SIG-M5 treated with dmso at 0.1 percent for 504 hours (cell line): ENCODE results near the gene OR6S1.
"Not testable (repeated sequence)": the region's sequence is repeated elsewhere in the genome, so short reads cannot be mapped to it uniquely, and the experiment has no call there.

Source experiments
- DNase-seq: peaks from one replicate; lab custom pipeline; 2025; ENCODE audit not compliant: unreplicated experiment; lab: John Stamatoyannopoulos, UW

Gene OR6S1

DNA sequence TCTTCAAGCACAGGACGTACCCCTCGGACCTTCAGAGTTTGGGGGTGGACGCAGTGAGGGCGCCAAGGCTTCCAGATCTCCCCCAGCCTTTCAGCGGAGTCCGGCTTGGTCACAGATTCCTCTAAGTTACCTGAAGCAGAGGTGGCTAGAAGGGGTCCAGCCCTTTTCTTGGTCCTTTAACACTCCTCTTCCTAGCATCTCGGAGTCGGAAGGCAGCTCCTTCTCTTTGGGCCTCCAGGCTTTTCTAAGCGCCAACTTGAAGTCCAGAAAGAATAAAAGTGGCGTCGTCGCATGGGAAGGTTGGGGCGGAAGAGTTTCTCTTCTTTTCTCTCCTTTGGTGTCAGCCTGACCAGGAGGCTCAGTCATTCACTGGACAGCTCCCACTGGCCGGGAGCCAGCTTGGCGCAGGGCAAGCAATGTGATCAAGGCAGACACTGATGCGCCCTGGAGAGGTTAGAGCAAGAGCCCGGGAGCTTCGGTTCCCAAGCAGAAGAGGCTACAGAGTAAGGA lies 9.6 kb downstream of the OR6S1 start:
- DNase-seq, result no peak

DNA sequence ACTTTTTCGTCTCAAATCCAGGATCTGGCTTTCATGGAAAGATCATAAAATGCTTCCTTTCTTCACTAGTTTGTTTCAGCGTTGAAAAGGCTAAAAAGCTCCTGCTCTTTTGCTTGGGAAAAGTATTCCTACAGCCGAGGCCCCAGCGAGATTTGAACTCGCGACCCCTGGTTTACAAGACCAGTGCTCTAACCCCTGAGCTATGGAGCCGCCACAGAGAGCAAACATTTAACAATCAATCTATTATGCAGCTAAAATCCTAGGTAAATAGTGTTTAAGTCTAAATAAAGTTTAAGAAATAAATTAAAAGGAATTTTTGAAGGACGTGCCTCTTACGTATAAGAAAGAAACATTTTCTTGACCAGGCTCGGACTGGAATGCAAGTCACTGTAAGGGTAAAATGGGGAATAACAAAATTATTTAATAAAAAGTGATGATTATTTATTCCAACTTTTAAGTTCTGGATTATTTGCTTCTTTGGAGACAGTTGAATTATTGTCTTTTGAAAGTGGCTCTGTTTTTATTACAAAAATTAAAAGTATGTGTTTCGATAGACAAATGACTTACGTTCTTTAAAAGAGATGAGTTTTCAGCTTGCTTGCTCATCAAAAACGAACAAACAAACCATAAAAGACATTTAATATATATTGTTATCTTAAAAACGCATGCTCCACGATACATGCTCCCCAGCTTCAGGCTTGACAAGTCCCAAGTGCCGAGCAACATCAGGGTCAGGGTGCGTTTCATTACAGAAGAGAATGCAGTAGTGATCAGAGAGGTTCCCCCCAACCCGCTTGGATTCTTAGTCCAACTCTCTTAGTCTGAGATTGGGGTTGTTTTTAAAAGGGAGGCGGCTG lies 10.2 kb downstream of the OR6S1 start:
- peak; percentile 37 for DNase-seq

DNA sequence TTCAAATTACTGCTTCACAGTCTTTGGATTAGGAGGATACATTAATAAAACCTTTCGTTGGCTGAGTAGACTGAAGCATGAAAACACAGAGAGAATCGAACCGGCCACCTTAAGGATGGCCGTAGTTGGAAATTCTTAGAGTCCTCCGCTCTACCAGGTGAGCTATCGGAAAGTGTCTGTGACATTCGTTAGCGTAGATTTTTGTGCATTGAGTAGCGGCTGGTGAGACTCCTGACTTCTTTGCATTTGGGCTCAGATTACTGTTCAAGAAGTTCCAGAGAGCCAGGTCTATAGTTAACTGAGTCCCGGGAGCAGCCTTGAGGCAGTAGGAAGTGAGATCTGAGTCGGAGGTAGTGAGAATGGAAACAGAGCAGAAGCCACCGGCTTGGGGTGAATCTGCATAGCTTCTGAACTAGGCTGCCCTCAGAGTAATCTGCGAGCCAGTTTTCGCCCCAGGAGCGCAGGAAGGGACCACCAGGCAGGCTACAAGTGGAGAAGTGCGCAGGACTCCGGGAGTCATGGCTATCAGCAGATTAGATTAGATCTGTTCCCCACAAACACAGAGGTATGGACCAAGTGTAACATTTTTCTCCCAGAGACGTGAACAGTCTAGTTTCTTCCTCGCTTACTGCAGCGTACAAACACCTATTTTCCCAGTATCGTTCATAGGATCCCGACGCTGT lies 11.0 kb downstream of the OR6S1 start:
- DNase-seq, result peak; percentile 53

DNA sequence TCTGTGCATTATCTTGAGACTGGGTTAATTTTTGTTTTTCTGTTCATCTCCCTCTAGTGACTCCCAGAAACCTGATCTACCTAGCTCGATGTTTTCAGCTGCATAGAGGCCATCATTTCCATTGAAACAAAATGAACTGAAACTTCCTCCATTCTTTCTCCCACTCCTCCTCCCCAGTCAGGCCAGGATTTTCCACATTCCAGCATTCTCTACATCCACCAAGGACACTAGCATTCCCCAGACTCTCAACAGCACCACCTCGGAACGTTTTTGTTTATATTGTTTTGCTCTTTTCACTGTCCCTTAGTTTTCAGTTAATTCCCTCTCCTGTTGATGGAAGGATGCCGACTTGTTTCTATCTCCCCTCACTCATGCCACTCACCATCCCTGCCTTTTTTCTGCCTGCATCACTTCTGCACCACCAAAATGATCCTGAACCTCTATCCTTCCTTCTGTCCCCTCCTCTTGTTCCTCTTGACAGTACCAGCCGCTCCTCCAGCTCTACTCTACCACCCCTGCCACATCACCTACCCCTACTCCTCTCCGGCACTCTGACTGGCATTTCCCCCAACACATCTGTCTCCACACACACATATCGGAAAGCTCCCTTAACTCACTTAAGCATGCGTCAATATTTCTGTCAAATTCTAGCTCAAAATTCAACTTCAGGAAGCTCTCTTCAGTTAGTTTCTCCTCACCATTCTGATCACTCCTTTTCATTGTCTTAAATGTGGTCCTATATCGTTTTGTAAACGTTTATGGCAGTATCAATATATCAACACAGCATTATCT lies 13.2 kb downstream of the OR6S1 start:
- no peak for DNase-seq

DNA sequence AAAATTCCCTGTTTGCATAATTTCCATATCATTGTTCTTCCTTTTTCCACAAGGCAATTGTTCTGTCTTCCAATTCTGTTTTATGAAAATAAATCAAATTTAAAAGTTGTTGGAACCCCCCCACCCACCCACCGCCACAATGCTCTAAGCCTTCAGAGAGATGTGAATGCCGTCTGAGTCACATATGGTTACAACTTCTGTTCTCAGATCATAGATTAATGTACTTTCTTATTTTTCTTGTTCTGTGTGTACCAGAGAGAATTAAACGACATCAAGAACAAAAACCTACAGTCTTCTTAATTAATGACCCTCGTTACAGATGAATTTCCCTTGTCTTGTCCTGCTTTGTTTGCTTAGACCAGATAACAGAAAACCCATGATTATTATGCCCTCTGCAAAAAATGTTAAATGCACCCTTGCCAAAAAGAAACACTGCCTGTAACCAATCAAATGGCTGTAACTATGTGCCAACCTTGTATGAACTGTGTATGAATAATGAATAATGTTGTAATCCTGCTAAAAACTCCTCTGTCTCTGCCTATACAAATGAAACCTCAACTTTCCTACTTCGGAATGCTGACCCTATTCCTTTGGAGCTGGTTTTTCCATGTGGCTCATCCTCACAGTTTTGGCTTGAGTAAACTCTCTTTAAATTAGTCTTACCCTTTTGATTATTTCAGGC lies 14.0 kb downstream of the OR6S1 start:
- DNase-seq, result no peak

DNA sequence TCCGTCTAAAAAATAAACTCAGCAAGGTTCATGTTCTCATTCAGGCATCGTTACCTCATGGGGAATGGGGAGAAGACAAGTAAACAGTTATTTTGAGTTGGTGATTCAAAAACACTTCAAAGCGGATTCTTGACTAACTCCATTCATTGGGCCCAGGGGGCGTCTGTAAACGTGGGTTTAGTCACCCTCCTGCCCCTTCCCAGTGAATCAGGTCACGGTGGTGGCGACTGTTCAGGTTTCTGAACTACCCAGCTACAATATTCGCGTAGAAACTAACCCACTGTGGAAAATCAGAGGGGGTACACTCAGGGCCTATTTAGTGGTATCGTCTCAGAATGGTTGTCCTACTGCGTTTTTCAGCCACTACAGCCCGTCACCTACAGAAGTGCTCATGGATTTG lies 15.2 kb downstream of the OR6S1 start:
- no peak for DNase-seq

DNA sequence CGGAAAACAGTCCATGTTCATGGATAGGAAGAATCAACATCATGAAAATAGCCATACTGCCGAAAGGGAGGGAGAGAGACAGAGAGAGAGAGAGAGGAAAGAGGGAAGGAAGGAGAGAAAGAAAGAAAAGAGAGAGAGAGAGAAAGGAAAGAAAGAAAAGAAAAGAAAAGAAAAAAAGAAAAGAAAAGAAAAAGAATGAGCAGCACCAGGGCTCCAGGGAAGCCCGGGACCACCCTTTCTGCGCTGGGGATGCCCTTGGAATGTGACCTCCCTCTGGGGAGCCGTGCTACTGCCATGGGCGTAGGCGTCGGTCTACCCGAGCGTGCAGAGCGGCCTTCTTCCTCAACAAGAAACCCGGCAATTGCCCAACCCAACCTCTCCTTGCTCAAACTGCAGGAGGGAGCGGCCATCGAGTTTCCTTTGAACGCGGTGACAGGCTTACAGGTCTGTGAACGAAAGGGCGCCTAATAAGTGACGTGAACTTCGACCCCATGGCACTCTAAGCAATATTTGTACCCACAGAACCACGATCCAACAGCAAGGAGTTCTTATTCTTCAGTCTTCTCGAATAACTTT lies 16.9 kb downstream of the OR6S1 start:
- DNase-seq, result peak; percentile 87

DNA sequence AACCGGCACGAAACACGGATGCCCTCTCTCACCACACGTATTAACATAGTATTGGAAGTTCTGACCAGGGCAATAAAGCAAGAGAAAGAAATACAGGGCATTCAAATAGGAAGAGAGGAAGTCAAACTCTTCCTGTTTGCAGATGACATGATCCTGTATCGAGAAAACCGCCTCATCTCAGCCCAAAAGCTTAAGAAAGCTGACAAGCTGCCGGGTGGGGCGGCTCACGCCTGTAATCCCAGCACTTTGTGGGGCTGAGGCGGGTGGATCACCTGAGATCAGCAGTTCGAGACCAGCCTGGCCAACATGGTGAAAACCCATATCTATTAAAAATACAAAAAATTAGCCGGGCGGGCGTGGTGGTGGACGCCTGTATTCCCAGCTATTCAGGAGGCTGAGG lies 17.7 kb downstream of the OR6S1 start:
- DNase-seq, result no peak

DNA sequence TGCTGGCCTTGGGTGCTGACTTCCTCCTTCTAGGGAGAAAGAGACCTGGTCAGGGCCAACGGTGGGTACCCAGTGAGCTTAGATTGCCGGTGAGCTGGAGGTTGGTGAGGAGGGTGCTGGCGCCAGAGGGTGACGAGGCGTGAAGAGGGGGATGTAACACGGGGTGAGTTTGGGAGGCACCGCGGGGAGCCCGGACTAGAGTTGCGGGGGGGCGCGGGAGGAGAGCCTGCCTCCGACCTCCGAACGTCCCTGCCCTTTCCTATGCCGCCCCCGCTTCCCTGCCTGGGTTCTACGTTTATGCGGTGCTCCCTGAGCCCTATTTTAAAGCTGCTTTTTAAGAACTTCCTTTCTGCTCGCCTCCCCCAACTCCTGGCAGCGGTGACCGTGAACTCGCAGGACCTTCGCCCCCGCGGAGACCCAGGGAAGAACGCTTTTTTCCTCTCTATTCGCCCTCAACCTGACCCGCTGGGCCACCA lies 18.6 kb downstream of the OR6S1 start:
- no peak for DNase-seq

DNA sequence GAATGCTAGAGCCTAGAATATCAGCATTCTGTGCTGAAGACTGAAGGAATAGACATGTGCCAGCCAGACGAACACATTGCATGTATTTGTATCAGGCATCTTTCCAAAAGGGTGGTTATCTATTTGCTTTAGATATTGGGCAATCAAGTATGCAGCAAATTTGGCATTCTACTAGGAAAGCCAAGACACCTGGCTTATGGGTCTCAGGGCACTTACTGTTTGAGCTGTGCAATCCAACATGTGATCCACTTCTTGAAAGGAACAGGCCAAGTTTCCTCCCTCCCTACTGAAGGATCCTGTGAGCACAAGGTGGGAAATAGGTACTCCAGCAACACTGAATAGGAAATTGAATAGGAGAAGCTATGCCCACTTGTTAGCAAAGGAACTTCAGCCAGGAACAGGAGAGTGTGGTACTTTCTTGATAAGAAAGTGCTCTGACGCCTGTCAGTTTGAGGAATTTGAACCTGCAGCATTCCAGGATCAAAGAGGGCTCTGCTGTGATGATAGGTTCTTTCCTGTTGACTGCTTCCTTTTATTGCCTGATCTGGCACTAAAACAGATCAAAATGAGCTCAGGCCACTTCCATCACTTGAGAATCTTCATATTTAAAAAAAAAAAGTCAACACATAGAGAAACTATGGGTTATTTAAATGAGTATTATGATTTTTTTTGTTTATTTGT lies 20.6 kb downstream of the OR6S1 start:
- no peak for DNase-seq

DNA sequence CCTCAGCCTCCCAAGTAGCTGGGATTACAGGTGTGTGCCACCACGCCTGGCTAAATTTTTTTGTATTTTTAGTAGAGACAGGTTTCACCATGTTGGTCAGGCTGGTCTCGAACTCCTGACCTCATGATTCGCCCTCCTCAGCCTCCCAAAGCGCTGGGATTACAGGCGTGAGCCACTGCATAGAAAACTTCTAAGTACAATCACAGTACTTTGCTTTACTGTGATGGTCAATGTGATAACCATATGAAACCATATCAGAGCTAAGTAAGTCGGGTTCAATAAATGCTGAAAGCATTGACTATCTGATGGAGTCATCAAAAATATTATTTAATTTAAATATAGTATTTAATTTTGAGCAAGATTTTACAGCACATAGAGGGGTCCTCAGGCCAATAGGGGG lies 21.8 kb downstream of the OR6S1 start:
- DNase-seq, result not testable (repeated sequence)

DNA sequence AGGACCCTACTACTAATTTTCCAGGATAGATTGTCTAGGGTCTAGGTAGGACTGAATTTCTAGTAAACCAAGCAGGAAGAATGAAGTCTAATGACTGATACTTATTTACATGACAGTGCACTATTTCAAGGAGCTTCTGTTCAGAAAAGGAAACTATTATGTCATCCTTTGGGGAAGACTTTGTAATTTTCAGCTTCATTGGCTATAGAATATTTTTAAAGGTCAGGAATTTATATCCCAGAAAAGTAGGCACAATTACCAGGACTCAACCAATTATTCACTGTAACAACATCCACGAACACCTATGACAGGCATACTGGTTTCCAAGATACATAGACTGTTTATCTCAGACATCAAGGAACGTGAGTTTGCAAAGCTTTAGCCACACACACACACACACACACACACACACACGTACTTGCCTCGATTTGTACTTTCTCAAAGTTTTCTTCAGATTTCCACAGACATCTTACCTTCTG lies 23.2 kb downstream of the OR6S1 start:
- no peak for DNase-seq

DNA sequence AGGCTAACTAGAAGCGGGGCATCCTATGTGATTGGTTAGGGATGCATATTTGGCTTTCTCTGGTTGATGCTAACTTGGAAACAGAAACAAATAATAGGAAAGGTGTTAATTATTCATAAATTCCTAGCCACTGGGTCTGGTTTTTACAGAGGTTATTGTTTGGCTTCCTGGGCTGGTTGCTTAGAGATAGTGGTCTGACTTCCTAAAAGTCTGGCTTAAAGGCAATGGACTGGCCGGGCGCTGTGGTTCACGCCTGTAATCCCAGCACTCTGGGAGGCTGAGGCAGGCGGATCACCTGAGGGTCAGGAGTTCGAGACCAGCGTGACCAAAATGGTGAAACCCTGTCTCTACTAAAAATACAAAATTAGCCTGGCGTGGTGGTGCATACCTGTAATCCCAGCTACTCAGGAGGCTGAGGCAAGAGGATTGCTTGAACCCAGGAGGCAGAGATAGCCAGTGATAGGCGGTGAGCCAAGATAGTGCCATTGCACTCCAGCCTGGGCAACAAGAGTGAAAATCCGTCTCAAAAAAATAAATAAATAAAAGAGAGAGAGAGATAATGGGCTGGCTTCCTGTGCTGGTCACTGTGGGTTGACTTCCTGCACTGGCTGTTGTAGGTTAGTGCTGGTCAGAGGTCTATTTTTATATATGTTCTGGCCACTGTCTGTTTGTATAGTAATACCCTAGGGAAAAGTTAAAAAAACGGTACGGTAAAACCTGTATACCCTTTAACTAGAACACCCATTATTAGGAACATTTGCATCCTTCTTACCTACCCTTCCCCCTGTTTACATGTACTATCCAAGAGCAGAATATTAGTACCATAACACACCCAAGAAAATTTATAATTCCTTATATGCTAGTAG lies 24.1 kb downstream of the OR6S1 start:
- DNase-seq, result no peak

DNA sequence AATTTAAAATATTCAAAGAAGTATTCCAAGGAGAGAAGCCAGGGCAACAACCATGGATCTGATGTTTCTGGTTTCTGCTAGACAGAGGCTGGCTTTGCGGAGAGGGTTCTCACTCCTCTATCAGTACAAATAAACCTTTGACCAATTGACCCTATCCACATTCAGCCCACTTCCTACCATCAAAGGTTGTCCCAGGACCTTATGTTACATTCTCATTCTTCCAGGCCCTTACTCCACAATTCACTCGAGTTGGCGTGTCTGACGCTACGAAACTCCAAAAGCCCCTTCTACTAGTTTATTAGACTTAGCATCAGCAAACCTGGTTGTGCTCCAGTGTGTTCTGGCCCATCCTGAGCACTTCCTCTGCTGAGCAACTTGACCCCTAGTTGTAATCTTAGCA lies 25.5 kb downstream of the OR6S1 start:
- no peak for DNase-seq

DNA sequence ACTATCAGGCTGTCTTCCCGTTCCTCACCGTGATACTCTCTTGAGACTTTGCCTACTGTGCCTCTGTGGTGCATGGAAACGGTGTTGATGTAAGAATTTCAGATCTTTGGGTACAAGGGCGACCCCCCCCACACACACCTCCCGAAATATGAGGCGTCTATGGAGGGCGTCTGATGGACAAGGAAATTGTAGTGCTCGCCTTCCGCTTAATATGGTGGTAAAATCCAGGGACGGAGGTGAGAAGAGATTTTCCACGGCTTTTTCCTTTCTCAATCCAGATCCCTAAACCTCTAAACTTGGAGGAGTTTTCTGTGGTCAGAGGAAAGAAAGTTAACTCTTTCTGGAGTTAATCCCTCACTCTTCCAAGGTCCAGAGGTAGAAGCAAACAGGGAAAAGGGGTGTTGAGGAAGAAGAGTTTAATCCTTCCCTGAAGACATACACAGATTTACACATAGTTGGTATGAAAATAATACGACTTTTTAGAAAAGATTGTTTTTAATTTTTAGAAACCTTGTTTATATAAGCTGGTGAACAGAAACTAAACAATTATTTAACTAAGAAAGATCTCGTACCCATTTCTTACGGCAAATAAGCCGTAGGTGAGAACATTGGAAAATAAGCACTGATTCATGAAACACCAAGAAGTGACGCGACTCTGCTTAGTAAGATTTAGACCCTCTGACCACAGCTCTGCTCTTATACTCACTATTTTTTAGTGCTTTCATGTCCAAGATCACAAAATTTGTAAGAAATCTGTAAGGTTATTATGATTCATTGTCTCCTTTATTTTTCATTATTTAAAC lies 27.3 kb downstream of the OR6S1 start:
- DNase-seq, result peak; percentile 63

DNA sequence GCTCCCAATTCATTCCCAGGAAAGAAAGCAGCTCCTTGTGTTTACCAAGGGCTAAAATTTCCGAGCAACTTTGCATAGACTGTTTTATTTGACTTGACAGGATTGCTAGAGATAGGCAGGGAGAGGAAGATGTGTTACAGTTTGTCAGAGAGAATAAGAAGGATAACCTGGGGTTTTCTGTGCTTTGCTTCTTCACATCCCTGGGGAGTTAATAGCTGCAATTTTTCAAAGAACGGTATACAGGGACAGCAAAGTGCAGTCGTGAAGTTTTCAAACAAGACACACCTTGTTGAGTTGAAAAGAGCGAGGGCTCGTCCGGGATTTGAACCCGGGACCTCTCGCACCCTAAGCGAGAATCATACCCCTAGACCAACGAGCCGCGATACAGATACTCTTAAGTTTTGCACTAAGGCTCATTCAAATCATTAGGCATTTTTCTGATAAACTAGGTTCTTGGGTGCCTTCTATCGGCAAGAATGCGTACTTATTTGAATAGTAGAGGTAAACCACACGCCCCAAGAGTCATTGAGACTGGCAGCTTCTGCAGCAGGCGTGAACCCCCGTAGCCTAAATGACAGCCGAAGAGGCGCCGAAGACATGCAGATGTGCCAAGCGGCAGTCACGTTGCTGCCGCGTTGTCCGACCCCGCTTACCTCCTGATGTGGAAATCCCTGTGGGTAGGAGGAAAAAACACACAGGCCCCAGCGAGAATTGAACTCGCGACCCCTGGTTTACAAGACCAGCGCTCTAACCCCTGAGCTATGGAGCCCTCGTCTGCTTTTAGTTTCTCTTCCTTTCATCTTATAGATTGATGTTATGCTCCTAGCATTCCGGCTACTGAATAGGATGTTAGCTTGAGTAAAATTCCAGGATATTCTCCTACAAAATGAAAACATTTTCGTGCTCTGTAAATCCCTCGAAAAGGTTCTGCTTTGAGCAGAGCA lies 28.1 kb downstream of the OR6S1 start:
- peak; percentile 96 for DNase-seq

DNA sequence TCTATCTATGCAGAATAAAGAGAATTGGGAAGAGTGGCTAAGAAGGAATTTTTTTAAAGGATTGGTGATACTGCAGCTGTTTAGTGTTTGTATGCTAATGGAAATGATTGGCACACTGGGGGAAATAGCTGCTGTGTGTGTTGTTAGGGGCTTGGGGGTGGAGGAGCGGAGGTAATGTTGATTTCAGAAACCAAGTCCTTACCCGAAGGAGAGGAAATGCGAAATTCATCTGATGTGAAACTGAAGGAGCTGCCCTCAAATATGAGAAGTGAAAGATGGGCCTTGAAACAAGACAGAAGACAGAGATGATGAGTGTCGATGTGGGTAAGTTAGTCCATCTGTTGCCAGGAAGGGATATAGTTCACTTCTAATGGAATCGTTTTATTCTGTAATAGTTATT lies 29.1 kb downstream of the OR6S1 start:
- DNase-seq, result peak; percentile 86
